GM18861 (cell line): ENCODE measurements around the gene SNX30.

Experiments
- ATAC-seq: cut with Tn5 transposase; IDR thresholded peaks from one replicate; pipeline ENCODE4 v1.9.1; 2021; ENCODE audit not compliant: unreplicated experiment

SNX30 gene

DNA sequence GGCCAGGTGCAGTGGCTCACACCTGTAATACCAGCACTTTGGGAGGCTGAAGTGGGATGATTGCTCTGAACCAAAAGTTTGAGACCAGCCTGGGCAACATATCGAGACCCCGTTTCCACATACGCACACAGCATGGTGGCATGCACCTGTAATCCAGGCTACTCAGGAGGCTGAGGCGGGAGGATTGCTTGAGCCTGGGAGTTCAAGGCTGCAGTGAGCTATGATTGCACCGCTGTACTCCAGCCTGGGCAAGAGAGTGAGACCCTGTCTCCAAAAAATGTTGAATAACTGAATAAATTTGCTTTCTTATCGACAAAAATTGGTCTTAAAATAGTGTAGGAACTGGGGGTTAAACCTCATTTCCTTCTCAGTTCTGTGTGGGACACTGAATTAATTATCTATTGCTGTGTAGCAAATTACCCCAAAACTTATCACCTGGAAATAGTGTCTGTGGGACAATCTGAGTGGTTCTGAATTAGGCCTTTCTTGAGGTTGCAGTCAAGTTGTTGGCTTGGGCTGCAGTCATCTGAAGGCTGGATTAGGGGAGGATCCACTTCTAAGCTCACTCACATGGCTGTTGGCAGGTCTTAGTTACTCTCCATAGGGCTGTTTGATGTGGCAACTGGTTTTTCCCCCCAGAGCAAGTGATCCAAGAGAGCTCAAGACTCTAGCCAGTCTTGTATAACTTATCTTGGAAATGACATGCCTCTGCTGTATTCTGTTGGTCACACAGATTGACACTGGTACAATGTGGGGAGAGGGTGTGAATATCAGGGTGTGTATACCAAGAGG, 2.0 kb downstream of the SNX30 start:
- no peak for ATAC-seq

DNA sequence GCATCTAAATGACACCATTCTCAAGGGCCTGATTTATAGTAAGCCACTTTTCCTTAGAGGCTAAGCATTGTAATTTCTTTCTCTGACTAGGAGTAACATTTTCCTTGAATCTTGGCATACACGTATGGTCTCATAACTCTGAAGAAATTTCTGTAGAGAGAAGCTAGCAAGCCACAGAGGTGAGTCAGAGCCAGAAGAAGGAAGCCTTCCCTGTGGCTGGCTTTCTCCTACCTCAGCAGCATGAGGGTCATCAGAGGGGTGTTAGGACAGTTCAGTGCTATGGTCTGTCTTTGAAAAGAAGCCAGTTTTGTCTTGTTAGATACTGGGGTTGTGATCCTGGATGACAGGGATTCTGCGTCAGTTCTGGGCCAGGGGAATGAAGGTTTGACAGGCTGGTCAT, 3.2 kb downstream of the SNX30 start:
- ATAC-seq = no peak

DNA sequence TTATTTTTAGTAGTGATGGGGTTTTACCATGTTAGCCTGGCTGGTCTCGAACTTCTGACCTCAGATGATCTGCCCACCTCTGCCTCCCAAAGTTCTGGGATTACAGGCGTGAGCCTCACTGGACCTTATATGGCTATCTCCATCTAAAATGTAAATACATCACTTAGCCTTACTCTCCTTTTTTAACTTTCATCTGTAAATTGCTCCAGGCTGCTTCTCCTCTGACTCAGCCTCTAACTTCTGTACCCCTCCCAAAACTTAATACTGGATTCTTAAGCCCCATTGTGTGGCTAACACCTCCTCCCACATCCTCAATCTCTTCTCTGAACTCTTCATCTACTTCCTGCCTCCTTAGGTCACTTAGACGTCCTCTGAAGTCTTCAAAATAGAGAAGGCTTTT, 4.0 kb downstream of the SNX30 start:
- ATAC-seq = no peak

DNA sequence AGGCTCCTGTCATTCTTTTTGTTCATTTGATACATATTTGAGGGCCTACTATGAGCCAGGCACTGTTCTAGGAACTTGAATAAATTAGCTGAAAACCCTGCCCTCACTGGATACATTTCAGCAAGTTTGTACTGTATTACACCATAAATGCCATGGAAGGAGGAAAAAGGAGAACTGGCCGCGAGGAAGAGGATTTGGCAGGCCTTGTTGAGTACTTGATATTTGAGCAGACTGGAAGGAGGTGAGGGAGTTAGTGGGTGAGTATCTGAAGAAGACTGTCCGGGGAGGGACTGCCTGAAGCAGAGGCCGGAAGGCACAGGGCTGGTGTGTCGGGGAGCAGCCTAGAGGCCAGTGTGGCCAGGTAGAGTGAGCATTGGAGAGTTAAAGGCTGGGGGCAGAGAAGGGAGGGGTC, 4.5 kb downstream of the SNX30 start:
- ATAC-seq = no peak

DNA sequence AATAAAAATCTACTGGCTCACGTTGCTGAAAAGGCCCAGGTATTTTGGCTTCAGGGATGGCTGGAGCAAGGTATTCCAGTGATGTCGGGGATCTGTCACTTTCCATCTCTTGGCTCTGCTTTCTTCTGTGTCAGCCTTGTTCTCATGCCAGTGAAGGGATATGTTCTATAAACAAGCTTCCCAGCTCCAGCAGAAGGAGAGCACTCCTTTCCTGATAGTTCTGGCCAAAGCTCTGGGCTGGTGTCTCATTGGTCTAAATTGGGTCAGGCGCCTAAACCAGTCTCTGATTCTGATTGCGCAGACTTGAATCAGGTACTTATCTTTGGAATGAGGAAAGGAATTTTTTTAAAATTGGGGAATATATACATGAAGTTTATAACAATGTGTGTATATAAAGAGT, 5.1 kb downstream of the SNX30 start:
- no peak for ATAC-seq

DNA sequence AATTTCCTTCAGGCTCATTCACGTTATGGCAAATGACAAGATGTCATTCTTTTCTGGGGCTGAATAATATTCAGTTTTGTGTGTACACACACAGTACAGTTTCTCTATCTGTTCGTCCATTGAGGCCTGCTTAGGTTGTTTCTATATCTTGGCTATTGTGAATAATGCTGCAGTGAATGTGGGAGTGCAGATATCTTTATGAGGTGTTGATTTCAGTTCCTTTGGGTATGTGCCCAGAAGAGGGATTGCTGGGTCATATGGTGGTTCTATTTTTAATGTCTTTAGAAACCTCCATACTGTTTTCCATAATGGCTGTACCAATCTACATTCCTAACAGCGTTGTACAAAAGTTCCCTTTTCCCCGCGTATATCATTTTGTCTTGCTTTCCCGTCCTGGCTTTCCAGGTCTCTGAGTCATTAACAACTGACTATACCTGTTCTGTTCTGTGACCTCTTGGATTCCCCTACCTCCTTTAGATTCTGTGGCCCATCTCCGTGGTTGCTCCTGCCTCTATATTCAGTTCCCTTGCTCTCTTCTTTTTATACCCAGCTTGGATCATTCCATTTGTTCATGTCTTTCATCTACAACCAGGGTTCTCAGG, 6.8 kb downstream of the SNX30 start:
- no peak for ATAC-seq

DNA sequence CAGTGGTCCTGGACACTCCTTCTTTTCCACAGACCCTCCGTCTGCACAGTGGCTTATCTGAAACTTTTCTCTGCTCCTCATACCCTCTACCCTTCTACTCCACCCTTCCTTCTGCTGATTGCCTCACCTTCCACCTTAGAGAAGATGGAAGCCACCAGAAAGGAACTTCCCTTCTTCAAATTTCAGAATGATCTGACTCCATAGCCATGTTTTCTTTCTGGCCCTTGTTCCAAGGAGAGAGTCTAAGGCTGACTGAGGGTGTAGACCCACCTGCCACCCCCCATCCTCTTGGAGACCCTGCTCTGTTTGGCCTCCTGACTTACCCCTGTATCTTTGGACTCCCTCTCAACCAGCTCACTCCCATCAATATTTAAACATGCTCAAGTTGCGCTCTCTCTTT, 7.4 kb downstream of the SNX30 start:
- no peak for ATAC-seq

DNA sequence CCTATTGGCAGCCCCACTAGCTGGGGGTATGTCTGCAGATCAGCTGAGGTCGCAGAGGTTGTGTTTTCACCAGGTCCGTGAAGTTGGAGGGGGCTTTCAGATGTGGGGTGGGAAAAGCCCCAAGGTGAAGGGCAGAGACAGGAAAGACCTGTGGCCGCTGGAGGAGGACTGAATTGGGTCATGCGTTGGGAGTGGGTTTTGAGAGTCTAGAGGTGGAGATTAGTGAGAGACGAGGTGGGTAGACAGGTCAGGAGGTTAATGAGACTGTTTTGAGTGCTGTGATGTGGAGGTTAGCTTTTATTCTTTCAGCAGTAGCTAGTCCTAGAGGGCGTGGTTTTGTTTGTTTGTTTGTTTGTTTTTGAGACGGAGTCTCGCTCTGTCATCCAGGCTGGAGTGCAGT, 10.3 kb downstream of the SNX30 start:
- ATAC-seq = no peak

DNA sequence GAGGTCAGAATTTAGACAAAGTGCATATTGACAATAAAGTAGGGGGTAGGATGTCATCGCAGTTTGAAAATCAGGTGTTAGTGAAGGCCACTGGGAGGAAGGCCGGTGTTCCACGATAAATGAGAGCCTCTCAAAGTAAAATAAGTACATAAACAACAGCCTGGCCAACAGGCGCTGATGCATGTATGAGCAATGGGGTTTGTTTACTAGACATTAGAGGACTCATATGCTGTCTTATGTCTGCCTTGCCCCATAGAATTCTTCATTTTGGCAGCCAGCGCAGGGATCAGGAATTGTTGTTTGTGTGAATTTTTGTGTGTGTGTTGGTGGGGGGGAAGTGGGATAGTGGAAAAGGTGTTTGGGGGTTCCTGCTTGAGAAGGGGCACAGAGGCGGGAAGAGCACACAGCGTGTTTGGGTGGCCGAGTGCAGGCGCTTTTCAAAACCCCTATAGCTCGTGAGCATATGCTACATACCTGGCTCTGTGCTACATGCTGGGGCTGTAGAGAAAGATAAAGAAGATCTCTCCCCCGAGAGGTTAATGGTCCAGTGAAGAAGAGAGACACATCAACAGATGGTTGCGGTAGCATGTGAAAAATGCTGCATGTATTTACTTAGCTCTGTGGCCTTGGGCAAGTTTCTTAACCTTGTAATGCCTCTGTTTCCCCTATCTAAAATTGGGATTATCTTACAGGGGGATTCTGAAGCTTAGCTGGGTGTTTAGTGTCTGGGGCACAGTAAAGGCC, 11.5 kb downstream of the SNX30 start:
- no peak for ATAC-seq

DNA sequence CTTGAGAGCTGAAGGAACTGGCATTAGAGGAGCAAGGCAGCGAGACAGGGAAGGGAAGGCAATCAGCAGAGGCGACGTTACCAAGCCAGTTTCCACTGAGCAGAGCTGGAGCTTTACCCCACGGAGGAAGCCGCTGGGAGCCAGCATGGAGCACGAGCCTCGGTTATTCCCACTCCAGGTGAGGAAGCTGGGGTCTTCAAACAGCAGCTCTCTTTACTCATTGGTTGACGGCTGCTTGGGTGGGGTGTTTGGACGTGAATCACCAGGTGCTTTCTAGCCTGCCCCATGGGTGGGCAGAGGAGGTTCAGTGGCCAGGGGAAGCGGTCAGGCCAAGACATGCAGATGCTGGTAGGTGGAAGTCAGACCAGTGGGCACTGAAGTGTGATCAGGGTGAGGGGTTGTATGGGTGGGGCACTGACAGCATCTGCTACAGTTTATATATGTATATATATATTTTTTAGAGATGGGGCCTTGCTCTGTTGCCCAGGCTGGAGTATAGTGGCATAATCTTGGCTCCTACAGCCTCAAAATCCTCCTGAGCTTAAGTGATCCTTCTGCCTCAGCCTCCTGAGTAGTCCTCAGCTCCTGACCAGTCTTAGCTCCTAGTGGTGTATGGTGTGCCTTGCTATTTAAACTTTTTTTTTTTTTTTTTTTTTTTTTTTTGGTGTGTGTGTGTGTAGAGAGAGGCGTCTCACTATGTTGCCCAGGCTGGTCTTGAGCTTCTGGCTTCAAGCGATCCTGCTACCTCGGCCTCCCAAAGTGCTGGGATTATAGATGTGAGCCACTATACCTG, 12.4 kb downstream of the SNX30 start:
- ATAC-seq = no peak

DNA sequence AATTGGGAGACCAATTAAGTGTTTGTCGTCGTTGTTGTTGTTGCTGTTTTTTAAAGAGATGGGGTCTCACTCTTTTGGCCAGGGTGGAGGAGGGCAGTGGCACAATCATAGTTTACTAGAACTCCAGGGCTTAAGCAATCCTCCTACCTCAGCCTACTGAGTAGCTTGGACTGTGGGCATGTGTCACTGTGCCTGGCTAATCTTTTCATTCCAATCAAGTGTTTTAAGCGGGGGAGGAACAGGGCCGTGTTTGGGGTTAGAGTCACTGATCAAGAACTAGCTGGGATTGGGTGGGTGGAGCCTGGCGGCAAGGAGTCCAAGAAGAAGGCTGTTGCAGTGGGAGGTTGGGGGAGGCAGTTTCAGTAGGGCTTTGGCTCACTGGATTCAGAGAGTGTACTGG, 13.8 kb downstream of the SNX30 start:
- no peak for ATAC-seq

DNA sequence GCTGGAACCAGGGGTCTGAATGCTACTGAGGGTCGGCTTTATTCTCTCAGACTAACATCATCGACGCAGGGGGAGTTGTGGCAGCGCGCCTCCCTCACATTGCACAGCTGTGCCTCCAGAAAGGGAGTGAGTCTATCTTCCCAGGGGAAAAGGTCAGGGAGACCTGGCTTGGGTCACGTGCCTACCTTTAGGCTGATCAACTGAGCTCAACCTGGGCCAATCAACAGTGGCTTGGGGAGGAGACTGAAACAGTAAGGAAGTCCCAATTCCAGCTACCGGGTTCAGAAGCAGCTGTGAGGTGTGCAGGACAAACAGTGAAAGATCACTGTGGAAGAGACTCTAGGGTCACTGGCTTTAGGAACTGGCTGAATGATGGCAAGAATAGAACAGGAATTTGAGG, 14.3 kb downstream of the SNX30 start:
- no peak for ATAC-seq

DNA sequence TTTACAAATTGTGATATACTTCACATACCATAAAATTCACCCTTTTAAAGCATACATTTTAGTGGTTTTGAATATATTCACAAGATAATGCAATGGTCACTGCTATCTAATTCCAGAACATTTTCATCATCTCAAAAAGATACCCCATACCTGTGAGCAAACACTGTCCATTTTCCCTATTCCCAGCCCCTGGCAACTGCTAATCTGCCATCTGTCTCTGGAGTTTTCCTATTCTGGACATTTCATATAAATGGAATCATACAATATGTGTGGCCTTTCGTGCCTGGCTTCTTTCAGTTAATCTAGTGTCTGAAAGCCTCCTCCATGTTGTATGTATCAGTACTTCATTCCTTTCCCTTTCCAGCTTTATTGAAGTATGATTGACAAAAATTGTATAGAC, 14.7 kb downstream of the SNX30 start:
- no peak for ATAC-seq

DNA sequence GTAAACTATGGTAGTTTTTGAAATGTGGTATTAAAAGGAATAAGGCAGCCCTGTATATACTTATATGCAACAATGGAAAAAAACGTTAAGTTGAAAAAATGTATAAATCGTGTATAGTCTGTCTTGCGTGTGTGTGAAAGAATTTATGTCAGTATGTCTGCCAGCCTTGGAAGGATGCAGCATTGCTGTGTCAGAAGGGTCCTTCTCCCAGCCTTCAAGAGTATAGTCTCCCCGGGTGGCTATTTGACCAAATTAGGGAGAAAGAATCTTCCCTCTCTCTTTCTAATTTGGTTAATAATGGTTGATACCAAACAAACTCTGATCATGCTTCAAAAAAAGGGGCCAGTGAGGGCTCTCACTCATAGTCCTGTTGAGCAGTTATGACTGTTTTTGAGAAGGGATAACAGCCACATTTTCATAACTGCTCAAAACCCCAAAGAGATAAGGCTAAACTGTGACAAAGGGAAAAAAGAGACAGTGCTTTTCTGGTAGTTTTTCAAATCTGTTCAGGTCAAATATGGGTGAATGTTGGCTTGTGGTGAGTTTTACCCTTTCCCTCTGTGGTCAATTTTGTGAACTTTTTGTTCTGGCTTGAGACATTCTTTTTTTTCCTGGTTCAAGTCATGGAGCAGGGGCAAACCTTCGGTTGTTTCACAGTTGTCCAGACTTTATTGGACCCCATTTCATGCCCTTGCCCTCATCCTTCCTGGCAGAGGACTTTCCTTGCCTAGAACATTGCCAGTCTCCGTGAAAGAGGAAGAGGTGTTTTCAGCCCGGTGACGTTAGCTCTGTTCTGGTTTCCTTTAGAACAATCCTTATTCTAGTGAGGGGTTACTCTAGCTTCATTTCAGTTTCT, 21.0 kb downstream of the SNX30 start:
- ATAC-seq = no peak

DNA sequence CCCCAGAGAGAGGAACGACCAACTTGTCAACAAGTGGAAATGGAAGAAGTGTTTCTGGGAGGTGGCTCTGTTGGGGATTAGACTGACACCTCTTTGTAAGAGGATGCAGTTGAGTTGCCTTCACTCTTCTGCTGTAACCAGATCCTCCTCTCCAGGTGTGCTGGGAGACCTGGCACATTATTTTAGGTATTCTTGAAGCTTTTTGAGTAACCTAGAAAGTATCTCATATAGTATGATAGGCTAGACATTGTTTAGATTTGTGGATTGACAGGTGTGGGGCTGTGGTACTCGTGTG, 21.6 kb downstream of the SNX30 start:
- no peak for ATAC-seq

DNA sequence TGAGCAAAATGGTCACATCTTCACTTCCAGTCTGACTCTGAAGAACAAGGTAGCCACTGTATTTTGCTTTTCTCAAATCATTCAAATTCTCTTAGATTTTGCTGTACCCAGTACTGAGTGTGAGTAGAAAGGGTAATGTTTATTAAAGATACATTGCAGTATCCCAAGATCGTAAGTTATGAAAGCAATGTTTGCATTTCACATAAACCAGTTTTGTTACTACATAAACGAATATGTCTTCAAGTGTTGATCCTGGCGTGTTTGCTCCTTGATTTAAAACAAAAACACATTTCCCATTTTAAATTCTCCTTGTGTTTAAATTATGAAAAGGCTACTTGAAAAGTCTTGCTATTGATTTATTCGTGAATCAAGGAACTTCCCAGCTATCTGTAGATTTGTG, 22.0 kb downstream of the SNX30 start:
- no peak for ATAC-seq

DNA sequence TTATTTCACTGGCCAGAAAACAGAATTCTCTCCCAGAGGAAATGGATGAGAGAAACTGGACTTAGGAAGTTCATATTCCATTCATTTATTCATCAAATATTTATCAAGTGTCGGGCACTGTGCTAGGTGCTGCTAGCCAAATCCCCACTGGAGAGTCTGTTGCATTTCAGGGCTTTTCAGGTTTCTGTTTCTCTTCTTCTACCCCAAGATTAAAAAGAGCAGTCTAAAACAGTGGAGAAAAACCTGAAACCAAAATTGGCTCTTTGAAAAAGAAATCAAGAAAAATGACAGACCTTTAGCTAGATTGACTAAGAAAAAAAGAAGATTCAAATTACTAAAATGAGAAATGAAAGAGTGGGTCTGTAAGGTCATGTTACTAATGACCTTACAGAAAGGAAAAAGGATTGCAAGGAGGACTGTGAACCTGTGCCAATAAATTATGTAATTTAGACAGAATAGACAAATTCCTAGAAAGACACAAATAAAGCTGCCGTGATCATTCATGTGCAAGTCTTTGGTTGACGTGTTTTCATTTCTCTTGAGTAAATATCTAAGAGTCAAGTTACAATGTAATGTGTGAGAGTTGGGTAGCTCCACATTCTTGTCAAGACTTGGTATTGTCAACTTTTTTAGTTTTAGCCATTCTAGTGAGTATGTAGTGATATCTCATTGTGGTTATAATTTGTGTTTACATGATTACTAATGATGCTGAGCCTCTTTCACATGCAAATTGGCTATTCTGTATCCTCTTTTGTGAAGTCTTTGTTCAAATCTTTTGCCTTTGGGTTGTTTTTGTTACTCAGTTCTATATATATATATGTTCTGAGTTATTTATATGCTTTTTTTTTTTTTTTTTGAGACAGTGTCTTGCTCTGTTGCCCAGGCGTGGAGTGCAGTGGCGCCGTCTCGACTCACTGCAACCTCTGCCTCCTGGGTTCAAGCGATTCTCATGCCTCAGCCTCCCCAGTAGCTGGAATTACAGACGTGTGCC, 23.7 kb downstream of the SNX30 start:
- peak; percentile 44 for ATAC-seq

DNA sequence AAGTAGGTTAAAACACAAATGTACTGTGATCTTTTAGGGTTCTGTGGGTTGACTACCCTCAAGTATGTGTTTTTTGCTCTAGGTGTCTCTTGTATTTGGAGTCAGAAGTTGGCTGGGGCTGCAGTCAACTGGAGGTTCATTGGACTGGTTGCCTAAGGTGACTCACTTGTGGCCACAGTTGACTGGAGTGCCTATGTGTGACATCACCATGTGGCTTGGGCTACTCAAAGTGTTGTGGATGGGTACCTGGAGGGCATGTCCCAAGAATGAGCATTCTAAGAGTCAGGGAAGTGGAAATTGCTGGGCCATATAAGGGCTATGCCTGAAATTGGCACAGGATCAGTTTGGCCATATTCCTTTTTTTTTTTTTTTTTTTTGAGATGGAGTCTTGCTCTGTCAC, 27.4 kb downstream of the SNX30 start:
- no peak for ATAC-seq

DNA sequence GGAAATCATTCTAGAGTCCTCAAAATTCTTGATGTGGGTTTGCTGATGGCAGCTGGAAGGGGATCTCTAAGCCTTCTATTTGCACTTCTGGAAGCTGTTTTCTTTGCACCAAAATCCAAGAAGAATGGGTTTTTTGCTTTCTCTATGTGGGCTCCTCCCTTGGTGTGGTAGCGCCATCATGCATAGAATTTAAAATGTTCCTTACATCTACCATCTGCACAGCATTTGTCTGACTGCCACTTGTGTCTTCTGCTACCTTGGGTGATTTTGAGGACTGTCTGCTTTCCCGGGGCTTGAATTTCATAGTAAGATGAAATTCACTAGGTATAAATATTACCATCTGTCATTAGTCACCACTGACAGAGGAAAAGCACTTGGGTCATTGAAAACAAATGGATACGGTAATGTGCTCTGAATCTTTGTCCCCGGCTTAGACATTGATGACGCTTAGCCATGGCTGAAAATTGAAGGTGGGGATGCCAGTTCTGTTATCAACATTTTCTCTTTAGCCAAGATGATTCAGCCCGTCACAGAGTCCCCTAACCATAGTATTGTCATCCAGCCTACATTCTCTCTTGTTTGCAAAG, 30.0 kb downstream of the SNX30 start:
- ATAC-seq = no peak
